ENCODE results near the gene CBX6.

DNA sequence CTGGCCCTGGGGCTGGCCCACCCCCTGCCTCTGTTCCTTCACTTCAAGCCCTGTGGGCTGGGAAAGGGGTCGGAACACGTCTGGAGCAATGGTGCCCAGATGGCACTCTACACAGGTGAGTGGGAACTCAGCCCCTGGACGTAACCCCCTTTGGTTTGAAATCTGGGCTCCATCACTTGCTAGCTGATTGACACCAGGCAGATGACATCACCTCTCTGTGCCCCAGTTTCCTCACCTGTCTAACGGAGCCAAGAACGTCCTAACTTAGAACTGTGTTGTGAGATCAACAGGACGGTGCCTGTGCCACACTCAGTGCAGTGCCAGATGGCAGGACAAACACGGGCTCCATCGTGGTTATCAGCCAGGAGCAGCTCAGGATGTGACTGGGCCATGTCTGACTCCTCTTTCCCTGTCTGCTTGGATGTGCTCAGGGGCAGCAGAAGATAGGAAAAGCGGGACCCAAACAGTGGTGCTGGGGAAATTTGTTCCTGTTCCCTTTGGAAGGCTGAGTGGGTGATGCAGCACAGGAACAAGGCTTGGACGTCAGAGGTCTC lies 52.6 kb downstream of the CBX6 start:
- TF ChIP-seq SIN3A (IDR thresholded peaks at IDR 0.05; ENCODE audit: borderline replicate concordance, insufficient read depth, low read length) (no peak), POLR2AphosphoS5 (IDR thresholded peaks at IDR 0.05; ENCODE audit: low read depth, low read length) (no peak), TAF1 (IDR thresholded peaks at IDR 0.05; ENCODE audit: borderline replicate concordance, insufficient read depth, low read length) (no peak)
- TF ChIP-seq, protein P1, sequence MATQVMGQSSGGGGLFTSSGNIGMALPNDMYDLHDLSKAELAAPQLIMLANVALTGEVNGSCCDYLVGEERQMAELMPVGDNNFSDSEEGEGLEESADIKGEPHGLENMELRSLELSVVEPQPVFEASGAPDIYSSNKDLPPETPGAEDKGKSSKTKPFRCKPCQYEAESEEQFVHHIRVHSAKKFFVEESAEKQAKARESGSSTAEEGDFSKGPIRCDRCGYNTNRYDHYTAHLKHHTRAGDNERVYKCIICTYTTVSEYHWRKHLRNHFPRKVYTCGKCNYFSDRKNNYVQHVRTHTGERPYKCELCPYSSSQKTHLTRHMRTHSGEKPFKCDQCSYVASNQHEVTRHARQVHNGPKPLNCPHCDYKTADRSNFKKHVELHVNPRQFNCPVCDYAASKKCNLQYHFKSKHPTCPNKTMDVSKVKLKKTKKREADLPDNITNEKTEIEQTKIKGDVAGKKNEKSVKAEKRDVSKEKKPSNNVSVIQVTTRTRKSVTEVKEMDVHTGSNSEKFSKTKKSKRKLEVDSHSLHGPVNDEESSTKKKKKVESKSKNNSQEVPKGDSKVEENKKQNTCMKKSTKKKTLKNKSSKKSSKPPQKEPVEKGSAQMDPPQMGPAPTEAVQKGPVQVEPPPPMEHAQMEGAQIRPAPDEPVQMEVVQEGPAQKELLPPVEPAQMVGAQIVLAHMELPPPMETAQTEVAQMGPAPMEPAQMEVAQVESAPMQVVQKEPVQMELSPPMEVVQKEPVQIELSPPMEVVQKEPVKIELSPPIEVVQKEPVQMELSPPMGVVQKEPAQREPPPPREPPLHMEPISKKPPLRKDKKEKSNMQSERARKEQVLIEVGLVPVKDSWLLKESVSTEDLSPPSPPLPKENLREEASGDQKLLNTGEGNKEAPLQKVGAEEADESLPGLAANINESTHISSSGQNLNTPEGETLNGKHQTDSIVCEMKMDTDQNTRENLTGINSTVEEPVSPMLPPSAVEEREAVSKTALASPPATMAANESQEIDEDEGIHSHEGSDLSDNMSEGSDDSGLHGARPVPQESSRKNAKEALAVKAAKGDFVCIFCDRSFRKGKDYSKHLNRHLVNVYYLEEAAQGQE (IDR thresholded peaks at IDR 0.05; ENCODE audit: insufficient read depth in 1 of 2, low read depth in 2 of 2, low read length in 2 of 2) = no peak

Data from PFSK-1 (cell line).